GM19025 (cell line): ENCODE results near the gene RENBP.

Source experiments
- ATAC-seq: cut with Tn5 transposase; IDR thresholded peaks from one replicate; pipeline ENCODE4 v1.9.1; 2021; ENCODE audit warnings: mild to moderate bottlenecking, low read depth, moderate library complexity; ENCODE audit not compliant: unreplicated experiment

RENBP gene

DNA sequence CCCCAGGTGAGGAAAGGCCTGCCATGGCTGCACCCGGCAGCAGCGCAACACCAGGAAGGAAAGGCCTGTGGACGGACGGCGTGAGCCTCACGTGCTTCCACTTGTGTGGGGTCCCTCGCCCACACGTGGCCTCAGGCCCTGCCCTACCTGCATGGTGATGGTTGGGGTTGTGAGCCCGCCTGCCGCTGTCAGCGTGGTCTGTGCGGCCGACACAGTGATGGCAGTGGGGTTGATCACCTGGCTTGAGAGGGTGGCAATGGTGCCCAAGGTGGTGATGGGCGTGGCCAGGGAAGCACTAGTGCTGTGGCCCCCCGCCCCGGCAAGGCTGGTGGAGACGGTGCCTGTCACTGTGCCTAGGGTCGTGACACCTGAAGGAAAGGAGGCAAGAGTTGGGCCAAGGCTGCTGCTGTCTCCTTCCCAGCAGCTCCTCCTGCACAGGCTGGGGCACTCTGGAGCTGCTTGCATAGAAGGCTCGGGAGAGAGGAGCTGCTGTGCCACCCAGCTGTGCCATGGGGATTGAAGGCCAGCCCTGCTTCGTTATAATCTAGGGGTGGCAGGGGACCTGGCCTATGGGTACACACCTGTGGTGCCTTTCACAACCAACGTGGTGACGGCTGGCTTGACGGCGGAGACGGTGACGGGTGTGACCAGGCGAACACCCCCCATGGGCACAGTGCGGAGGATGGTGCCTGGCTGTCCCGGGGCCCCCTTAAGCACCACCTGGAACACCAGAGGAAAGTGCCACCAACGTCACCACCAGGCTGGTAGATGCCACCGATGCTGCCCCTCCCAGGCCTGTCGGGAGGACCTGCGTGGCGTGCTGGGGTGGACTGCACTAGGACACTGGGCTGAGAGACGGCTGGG is 11.8 kb upstream of the RENBP start:
- no peak for ATAC-seq

DNA sequence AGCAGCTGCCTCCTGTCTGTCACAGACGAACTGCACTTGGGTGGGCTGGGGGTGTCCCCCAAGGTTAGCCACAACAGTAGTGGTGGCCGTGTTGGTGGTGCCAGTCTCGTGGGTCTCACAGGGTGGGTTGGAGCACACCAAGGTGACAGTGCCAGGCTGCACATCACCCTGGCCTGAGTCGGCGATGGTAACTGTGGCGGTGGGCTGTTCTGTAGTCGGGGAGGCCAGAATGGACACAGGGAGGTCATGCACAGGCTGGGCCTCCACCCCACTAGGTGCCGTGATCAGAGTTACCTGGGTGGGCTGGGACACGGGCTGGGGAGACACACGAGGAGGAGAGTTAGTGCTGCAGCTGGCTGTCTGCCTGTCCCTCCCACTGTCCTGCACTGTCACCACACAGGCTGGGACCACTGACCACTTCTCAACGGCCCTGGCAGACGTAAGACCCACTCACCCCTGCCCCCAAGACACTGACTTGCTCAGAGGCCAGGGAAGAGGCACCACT is 10.8 kb upstream of the RENBP start:
- ATAC-seq = no peak

DNA sequence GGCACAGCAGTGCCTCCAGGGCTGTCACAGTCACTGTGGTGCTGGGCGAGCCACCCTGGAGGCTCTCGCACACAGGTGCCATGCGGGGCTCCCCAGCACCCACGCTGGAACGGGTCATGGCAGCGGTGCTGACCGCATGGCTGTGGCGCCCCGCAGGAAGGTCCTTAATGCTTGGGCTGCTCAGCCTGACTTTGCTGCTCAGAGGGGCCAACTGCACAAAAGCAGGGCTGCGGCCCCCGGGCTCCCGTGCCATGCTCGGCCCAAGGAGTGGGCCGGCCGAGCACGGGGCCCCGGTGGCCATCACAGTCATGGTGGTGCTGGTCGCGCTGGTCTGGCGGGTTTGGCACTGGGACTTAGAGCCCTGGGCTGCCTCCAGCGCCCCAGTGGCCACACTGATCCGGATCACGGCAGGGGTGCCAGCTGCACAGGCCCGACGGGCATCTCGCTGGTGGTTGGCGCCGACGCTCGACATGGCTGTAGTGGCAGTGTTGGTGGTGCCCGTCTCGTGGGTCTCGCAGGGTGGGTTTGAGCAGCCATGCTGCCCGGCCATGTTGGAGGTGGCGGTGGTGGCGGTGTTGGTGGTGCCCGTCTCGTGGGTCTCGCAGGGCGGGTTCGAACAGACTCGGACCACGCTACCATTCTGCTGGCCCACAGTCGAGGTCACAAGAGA is 10.2 kb upstream of the RENBP start:
- no peak for ATAC-seq

DNA sequence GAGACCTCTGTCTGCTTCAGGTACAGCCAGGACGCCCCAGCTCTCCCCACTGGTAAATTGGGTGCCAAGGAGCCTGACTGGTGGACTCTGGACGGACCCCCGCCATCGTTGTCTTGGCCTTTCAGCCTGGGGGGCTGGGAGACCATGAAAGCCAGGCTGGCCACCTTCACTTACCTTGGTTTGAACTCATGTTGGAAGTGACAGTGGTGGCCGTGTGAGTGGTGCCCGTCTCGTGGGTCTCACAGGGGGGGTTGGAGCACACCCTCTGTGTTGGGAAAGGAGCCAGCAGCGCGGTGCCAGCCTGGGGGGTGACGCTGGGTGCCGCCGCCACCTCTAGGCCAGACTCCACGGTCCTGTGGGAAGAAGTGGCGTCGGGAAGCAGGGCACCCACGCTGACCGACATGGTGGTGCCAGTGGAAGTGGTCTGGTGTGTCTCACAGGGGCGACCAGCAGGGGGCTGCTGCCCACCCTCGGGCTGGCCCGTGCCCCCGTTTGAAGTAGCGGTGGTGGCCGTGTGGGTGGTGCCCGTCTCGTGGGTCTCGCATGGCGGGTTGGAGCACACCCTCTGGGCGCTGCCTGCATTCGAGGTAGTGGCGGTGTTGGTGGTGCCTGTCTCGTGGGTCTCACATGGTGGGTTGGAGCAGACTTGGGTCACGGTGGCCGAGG is 9.6 kb upstream of the RENBP start:
- ATAC-seq = no peak

DNA sequence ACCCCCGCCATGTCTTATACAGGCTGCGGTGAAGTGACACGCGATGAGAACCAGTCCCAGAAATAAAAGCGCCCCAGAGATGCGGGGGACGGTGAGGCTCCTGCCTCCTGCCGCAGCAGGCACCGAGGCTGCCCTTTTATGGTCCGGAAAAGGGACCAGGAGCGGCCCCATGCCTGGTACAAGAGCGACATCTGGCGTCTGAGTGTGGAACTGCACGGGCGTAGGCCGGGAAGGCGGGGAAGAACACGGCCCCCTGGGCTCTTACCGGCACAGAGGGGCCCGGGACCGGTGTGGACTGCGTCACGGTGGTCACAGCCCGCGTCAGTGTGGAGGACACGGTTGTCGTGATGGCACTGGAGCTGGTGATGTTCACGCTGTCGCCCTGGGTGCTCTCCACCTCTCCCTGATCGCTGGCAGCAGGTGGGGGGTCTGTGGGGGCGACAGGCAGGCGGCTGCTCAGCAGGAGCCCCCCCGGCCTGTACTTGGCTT is 8.9 kb upstream of the RENBP start:
- ATAC-seq = no peak

DNA sequence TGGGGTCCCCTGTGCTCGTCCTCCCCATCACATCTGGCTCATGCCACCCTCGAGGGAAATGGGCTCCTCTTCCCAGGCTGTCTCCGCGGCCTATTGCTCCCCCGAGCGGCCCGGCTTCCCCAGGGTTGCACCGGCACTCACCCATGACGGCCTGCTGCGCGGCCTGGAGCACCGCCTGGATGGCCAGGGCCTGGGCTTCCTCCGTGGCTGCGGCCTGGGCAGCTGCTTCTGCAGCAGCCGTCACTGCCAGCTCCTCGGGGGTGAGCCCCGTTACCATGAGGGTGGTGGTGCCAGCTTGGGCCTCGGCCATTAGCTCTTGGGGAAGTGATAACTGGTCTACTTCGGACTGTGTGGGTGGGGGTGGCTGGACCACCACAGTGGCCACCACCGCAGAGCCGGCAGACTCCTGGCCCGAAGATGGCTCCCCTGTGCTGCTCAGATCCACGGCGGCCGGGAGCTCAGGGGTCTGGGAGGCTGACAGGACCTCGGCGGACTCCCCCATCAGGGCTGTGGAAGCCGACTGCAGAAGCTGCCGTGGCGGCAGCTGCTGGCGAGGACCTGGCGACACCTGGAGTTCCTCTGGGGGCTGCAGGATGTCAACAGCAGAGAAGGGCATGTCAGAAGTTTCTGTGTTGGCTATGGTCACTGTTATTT is 8.1 kb upstream of the RENBP start:
- no peak for ATAC-seq

DNA sequence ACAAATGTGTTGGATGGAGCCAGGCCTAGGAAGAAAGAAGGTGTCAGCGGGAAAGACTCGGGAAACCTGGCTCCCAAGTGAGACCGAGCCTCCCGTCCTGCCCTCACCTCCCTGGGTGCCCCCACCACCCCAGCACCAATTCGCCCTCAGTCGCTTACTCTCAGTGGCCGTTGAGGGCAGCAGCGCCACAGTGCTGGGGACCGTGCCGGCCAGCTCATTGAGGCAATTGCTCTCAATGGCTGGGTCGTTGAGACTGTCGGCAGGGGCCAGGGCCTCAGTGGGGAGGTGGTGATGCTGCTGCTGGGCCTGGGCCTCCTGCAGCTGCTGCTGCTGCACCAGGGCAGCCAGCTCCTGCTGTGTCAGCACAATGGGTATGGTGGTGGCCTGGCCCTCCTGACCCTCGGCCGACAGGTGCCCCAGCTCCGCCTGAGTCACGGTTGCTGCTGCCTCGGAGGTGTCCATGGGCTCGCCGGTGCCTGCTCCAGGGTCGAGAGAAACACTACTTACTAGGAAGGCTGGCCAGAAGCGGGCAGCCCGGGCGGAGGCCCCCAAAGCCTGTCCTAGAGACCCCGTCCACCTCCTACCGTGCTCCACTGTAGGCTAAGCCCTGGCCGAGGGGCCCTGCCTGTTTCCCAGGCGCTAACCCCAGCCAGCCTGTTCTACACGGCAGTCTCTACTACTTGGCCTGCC is 7.4 kb upstream of the RENBP start:
- ATAC-seq = no peak

DNA sequence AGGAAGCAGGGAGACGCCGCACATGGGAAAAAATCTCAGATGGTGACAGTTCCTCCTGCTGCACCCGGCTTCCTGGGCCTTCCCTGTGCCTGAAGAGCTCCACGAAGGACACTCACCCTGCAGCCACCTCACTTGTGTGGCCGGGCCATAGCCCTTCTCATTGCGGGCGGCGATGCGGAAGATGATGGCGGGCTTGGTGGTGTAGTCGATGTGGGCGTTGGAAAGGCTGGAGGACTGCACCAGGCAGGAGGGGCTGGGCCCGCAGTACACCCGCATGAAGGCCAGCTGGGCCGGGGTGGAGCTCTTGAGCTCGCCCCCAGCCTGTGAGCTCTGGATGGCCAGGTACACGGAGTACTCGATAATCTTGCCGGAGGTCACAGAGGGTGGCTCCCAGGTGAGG is 5.7 kb upstream of the RENBP start:
- no peak for ATAC-seq

DNA sequence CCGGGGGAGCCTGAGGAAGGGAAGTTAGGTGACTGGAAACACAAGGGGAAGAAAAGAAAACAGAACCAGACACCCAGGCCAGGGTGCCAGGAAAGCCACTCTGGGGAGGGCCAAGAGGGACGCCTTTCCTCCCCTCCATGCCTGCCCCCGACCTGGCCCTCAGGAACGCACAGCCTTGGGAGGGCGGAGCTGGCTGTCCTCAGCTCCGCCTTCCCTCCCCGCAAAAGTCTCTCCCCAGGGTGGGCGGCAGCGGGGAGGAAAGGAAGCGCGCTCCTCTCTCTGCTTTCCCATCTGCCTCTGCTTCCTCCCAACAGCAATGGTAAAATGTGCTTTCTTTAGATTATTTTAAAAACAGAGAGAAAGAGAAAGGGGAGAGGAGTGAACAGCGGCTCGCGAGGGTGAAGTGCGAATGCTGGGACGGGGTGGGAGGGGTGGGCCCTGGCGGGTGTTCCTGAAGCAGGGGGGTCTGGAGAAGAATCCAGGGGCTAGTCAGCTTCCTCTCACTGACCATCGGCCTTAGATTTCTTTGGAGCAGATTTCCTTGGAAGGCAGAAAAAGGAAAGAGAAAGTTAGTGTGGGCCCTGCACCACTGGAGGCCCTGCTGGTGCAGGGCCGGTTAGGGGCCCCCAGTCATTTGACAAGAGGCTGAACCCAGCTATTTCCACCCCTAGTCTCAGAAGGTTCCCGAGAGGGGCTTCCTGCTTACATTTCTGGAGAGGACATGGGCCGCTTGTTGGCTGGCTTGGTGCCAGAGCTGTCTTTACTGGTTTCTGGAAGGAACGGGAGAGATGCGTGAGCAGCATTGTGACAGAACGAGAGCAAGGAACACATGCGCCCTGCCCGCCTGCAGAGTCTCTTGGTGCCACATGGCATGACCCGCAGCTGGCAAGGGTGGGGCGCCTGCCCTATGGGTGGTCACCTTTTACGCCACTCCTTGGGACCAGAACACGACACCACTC is 4.7 kb upstream of the RENBP start:
- ATAC-seq = no peak

DNA sequence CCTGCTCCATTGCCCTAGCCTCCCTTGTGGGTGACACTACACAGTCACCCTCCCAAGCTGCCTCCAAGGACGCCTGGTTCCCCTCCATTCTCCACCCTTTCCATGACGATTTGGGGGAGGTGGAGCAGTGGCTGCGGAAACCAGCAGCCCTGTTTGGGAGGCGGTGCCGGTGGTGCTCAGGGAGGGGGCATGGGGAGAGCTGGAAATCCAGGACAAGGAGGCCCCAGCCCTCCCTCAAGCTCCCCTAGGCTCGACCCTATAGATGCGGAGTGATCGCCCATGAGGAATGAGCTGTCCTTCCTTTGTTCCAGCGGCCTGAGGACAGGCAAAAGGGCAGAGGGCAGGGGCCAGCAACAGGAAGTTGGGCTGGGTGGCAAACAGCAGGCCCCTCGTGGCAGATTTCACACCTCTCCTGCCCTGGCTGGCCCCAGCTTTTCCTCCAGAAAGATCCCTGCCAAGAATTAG is 3.6 kb upstream of the RENBP start:
- no peak for ATAC-seq

DNA sequence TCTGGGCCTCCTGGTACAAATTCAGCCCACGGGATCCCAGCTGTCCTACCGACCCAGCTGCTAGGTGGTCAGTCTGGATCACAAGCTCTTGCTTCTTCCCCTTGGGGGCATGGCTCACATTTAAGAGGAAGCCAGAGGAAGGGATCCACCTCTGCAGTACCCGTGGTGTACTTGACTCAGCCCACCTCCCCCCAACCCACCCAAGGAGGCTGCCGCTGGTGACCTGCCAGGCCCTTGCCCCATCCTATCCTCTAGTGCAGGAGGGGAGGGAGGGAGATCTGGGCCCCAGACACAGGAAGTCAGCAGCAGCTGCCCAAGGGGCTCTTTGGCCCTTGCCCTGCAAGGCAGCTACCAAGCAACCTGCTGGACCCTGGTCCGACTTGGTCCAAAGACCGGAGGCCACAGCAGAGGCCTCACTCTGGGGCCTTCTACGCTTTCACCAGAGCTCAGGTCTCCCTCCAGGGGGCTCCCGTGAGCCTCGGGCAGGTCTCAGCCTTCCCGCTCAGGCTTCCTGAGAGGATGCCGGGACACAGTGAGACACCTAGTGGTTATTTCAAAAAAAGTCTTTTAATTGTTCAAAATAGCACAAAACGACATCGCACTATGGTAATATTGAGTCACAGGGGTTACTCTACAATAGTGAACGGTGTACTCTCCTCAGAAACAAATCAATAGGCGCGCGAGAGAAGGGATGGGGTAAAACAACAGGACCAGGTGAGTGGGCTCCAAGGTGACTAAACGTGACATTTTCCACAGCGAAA is 2.7 kb upstream of the RENBP start:
- ATAC-seq = no peak

DNA sequence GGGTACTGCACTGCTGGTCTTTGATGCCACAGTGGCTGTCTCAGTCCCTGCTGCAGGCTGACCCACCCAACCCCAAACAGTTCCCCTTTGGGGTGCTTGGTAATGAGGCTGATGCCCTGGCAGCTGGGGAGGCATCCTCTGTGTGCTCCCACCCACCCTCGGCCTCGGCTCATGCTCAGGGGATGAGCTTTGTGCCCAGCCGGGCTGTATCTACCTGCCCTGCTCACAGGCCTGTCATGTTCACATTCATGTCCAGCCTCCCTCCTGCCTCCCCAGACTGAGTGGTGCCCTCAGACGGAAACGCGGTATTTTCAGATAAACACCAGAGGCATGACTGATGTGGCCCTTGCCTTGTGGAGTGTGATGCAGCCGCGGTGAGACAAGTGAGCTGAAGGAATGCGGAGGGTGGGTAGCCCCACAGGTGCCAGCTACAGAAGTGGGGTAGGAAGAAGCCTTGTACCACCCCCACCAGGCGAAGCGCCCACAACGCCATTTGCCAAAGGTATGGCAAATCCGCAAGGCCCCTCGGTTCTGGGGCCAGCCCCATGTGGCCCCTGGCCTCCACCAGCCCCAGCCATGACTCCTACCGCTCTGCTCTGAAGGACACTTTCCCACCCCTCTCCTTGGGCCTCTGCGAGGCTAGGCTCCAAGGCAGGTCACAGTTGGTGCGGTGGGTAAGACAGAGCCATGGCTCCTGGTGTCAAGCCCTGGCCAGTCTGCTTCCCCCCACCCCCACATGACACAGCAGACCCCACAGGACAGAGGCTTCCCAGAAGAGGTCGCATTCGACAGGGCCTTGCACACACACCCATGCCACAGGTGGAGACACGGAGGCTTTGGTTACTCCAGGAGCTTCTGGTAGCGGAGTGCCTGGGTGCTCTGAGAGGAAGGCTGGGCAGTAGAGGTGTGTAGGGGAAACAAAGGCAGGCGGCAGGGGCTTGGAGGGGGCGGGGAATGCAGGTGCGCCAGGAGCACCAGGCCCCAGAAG is 1.8 kb upstream of the RENBP start:
- no peak for ATAC-seq

DNA sequence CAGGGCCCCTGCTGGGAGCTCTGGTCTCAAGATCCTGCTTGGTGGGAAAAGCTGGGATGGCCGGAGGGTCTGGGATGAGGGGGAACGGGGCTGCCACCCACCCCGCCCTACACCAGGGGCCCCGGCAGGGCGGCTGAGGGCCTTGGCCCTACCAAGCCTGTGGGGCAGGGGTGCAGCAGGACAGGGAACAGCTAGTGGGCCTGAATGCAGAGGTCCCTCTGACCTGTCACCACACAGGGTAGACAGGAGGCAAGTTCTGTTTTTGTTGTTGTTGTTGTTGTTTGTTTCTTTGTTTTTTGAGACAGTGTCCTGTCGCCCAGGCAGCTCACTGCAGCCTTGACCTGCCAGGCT is 332 bp upstream of the RENBP start:
- no peak for ATAC-seq

DNA sequence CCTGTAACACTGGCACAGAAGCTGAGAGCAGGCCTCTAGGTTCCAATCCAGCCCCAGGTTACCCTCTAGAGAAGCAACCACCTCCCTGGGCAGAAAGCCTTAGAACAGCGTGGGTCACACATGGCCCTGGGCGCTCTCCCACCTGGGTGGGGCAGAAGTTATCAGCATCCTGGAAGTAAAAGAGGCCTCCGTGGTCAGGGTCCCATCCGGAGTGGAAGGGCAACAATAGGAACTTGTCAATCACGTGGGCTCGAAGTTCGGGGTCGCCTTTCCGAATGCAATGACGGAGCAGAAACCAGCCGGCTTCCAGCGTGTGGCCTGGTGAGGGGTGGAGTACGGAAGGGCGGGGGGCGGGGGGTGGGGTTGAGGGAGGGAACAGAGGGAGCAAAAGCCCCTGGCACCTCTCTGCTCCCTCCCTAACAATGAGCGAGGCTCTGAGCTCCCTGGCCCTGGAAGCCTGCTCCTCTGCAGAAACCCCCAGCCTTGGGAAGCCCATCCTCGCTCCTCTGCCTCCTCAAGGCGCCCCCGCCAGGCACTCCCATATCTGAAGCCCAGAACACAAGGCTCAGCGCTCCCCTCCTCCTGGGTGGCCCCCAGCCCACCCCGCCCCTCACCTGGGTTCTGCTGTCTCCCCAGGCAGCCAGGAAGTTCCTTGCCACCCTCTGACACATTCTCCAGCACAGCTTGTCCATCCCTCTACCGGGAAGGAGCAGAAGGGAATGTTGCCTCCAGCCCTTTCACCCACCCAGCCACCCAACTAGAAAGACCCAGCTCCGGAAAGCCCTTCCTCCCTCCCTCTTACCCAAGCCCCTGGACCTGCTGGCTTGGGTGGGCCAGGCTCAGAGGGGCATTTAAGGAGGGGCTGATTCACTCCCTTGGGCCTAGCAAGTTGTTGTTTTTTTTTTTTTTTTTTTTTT is 2.8 kb downstream of the RENBP start:
- no peak for ATAC-seq

DNA sequence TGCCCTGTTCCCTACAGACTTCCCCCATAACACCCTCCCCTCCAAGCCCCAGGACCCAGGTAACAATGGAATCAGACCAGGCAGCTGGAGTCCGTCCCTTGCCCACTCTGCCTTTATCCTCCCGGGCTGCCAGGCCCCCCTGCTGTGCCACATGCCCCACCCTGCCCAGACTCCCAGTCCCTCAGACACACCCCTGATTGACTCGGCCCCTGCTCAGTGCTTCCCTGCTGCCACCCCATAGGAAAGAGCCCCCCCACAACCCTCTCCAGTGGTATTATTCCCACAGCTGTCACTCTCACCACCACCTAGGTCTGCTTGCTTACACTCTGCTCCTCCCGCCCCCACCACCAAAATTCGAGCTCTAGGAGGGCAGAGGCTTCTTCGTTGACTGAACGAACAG is 4.9 kb downstream of the RENBP start:
- ATAC-seq = no peak

DNA sequence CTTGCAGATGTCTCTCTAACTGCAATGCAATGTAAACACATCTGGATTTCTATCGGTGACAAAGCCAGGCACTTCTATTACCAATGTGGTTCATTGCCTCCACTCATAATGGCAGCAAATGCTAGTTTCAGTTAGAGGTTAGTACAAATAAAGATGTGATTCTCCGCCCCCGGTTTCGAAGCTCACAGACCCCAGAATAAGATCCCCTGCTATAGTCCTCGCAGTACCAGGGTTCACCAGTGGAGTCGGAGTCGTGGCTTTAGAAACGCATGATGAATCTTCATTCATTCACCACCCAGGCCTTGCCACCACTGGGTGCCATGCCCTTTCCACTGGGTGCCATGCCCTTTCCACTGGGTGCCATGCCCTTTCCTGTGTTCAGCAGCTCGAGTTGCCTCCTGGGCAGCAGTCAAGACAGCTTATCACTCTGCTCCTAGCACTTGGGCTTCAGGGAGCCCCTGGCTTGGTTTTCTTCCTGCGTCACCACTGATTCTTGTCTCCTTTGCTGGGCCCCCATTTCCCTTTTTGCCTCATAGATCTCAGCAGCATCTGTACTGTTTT is 6.1 kb downstream of the RENBP start:
- ATAC-seq = no peak
